Upper lobe of right lung (tissue), 1 donor: ENCODE measurements around the gene FBLN5. TPM values are rescaled to one million over a fixed set of nuclear protein-coding genes. Genes with fewer than 3 reads are reported as not detected.

ENCODE experiments used
- ATAC-seq: fragments of 200-7000 bp; cut with Tn5 transposase; one replicate; pipeline ENCODE4 v1.9.1; 2020; ENCODE audit warnings: mild to moderate bottlenecking, moderate library complexity
- DNase-seq: peaks from one replicate; pipeline ENCODE4 v3.0.0-alpha.2; 2020
- H3K27ac ChIP-seq: fragments of 200-600 bp; one replicate; pipeline ENCODE4 v1.8.0; 2022
- H3K27me3 ChIP-seq: fragments of 200-600 bp; one replicate; pipeline ENCODE4 v1.8.0; 2022; ENCODE audit warnings: mild to moderate bottlenecking
- H3K36me3 ChIP-seq: fragments of 200-600 bp; one replicate; pipeline ENCODE4 v1.8.0; 2022
- H3K4me1 ChIP-seq: fragments of 200-600 bp; one replicate; pipeline ENCODE4 v1.8.0; 2022
- H3K4me3 ChIP-seq: fragments of 200-600 bp; one replicate; pipeline ENCODE4 v1.8.0; 2022; ENCODE audit warnings: mild to moderate bottlenecking
- H3K9me3 ChIP-seq: fragments of 200-600 bp; one replicate; pipeline ENCODE4 v1.8.0; 2022
- intact Hi-C: fragments of 100-400 bp; cut with DNase I; formaldehyde crosslinking; loops from one replicate; pipeline ENCODE4 v1.11.0; 2022
- total RNA-seq: library from RNA; stranded (reverse); fragmentation: NEBNext Ultra II Directional; extraction: Animal tissue kit (Norgen Biotek cat#: 25700); gene quantifications from one replicate; pipeline ENCODE4 v1.2.1, GENCODE V29; 2021
- TF ChIP-seq, protein P1 (sequence below): fragments of 200-600 bp; IDR thresholded peaks from one replicate; pipeline ENCODE4 v1.8.0; 2022; ENCODE audit warnings: antibody characterized with exemption
- donor health status: DM: no; HTN: yes; CAD: no; lungs with severe emphysema.

Gene FBLN5
- total RNA-seq, 1 donor from 2014 or later = 245 TPM

DNA sequence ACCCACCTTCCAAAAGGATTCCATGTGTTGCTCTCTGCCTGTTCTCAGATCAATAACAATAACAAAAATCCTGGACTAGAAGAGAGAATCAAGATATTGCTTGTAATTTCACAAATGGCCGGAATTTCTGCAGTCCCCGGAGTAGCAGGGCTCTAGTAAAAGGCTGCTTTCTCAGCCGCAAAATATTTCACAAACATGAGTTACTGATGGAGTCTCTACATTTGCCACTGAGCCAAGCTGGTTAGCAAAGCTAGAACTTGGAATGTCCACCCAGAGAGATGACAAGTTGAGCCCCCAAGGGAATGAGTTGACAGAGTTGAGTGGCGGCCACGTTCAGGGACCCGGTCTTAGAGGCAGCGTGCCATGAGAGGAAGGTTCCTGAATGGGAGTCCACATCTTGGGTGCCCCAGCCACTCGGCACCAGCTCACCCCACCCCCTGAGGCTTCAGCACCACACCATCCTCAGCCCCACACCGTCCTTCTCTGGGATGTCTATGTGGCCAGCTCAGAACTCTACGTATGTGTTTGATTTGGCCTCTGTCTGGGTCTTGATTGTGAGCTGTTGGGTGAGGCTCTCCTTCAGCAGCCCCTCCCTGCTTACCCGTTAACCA, 15.9 kb downstream of the FBLN5 start:
- H3K36me3 ChIP-seq = peaks cover 18% of the 10 kb centered on the region
- H3K27me3 ChIP-seq = no peaks in the 10 kb centered on the region
- no peak overlapping the region for H3K4me3 ChIP-seq
- no peak for DNase-seq
- peaks cover 6% of the 10 kb centered on the region for H3K4me1 ChIP-seq
- TF ChIP-seq, protein P1, sequence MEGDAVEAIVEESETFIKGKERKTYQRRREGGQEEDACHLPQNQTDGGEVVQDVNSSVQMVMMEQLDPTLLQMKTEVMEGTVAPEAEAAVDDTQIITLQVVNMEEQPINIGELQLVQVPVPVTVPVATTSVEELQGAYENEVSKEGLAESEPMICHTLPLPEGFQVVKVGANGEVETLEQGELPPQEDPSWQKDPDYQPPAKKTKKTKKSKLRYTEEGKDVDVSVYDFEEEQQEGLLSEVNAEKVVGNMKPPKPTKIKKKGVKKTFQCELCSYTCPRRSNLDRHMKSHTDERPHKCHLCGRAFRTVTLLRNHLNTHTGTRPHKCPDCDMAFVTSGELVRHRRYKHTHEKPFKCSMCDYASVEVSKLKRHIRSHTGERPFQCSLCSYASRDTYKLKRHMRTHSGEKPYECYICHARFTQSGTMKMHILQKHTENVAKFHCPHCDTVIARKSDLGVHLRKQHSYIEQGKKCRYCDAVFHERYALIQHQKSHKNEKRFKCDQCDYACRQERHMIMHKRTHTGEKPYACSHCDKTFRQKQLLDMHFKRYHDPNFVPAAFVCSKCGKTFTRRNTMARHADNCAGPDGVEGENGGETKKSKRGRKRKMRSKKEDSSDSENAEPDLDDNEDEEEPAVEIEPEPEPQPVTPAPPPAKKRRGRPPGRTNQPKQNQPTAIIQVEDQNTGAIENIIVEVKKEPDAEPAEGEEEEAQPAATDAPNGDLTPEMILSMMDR = no peak
- H3K9me3 ChIP-seq = no peaks in the 10 kb centered on the region
- no peak overlapping the region for H3K27ac ChIP-seq
- intact Hi-C loops = no loop called here
- ATAC-seq = no peak

DNA sequence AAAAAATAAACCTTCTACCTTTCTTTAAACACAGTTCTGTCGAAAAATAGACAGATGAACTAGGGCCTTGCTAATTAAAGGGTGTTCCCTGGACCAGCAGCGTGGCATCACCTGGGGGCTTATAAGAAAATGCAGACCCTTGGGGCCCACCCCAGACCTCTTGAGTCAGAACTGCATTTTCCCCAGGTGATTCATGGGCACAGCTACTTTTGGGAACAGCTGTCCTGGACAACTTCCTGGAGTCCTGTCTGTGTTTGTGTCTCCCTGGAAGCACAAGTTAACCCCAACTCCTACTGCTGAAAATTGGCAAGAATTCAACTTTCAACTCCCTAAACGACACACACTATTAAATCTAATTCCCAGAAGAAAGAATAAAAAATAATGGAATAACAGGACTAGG, 17.8 kb downstream of the FBLN5 start:
- DNase-seq = no peak
- TF ChIP-seq, protein P1 = no peak
- Histone ChIP-seq H3K27me3 (no peaks in the 10 kb centered on the region), H3K4me3 (no peak overlapping the region), H3K36me3 (peaks cover 5% of the 10 kb centered on the region), H3K4me1 (peaks cover 15% of the 10 kb centered on the region), H3K9me3 (no peaks in the 10 kb centered on the region), H3K27ac (no peak overlapping the region)
- intact Hi-C loops = no loop called here
- no peak for ATAC-seq

DNA sequence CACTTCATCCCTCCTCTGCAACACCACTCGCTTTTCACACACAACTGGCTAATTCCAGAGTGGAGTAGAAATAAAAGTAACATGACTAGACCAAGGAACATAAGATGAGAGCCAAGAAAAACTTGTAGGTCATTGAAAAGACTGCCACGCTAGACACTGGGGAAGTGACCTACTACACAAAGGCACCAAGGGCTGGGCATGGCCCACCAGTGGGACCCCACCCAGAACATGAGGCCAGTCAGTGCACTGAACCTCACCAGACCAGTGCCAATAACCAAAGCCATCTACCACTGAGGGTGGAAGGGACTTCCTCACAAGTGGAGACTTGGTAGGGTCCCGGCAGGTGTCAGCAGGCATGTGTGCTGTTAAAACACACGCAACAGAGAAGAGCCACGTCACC, 19.7 kb downstream of the FBLN5 start:
- intact Hi-C loops = no loop called here
- no peak overlapping the region for H3K4me3 ChIP-seq
- no peak for ATAC-seq

DNA sequence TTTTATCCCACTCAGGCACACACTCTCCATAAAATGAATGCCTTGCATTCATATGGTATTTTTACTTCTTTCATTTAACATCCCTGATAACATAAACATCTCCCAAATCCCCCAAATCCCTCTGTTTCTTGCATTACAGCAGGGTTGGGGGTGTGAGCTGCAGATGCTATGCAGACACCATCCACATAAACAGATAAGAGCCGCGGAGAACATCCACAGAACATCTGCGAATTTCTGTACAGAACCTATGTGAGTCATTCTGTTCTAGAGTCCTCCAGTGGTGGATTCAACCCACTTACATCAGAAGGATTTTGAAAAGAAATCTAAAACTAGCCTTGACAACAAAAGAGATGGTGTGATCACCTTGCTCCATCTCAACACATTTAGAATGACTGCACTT, 20.3 kb downstream of the FBLN5 start:
- intact Hi-C loops = no loop called here
- H3K4me3 ChIP-seq = no peak overlapping the region
- H3K27ac ChIP-seq = no peak overlapping the region
- TF ChIP-seq, protein P1 = no peak
- no peak for DNase-seq
- H3K27me3 ChIP-seq = no peaks in the 10 kb centered on the region
- no peak for ATAC-seq
- H3K4me1 ChIP-seq = peaks cover 15% of the 10 kb centered on the region
- peaks cover 1% of the 10 kb centered on the region for H3K36me3 ChIP-seq
- H3K9me3 ChIP-seq = no peaks in the 10 kb centered on the region

More for the DNA sequence above, 19.7 kb downstream of the FBLN5 start:
- H3K9me3 ChIP-seq = no peaks in the 10 kb centered on the region
- no peak for DNase-seq
- H3K36me3 ChIP-seq = peaks cover 5% of the 10 kb centered on the region
- TF ChIP-seq, protein P1 = no peak
- H3K27me3 ChIP-seq = no peaks in the 10 kb centered on the region
- no peak overlapping the region for H3K27ac ChIP-seq
- peaks cover 15% of the 10 kb centered on the region for H3K4me1 ChIP-seq

DNA sequence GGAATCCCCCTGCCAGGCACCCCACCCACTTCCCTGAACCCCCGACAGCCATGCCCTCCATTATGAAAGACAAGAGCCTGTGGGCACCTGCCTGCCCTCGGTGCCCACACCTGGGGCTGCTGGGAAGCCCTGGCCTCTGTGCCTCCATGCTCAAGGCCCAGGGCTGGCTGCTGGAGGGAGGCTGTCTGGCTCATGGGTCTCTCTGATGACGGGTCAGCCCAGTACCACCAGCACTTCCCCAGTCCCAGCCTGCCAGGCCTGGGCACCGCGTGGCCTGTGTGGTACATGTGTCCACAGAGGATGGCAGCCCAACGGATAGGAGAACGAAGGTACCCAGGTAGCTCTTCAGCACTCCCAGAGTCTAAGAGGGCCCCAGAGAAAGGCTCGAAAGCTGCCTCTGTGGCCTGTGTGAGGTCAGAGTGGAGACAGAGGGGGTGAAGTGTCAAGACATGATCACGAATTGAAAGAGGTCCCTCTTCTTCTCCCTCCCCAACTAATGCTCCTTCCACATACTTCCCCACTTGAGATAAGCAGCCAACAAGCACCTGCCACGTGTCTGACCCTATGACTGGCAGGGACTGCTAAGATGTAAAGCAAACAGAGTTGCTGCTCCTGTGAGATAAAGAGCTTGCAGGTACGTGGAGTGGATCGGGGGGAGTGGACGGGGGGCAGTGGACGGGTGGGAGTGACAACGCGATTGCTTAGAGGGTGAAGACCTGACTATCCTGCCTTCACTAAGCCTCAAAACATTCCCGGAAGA, 21.2 kb downstream of the FBLN5 start:
- no peaks in the 10 kb centered on the region for H3K9me3 ChIP-seq
- DNase-seq (no peak), ATAC-seq (peak; percentile 50)
- no peaks in the 10 kb centered on the region for H3K36me3 ChIP-seq
- H3K27ac ChIP-seq = no peak overlapping the region
- H3K27me3 ChIP-seq = no peaks in the 10 kb centered on the region
- no peak overlapping the region for H3K4me3 ChIP-seq
- TF ChIP-seq, protein P1 = no peak
- intact Hi-C loops = no loop called here
- peaks cover 15% of the 10 kb centered on the region for H3K4me1 ChIP-seq
